NCI-H526 (cell line): ENCODE data around the gene FAM110A.
"Not testable (repeated sequence)": the region's sequence is repeated elsewhere in the genome, so short reads cannot be mapped to it uniquely, and the experiment has no call there.

Experiments
- DNase-seq, 2 experiments: peaks; one replicate each; lab custom pipeline; 2025; lab: John Stamatoyannopoulos, UW

Gene FAM110A

DNA sequence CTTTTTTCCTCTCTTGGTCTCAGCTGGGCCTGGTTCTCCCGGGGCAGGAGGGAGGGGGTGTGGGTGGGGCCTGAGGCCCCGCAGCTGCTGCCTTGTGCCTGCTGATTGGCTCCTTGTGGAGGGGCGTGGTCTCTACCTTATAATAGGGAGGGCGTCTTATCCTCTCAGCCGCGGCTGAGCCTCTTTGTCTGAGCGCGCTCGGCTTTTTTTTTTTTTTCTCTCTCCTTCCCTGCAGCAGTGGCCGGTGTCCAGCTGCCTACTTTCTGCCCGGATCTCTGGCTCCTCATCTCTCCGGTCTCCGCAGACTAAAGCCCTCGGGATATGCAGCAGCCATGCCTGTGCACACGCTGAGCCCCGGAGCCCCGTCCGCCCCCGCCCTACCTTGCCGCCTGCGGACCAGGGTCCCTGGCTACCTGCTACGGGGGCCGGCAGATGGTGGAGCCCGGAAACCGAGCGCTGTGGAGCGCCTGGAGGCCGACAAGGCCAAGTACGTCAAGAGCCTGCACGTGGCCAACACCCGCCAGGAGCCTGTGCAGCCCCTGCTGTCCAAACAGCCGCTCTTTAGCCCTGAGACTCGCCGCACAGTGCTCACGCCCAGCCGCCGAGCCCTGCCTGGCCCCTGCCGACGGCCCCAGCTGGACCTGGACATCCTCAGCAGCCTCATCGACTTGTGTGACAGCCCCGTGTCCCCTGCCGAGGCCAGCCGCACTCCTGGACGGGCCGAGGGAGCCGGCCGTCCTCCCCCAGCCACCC lies 11.1 kb downstream of the FAM110A start:
- peak; percentile 95 to 99 for DNase-seq

DNA sequence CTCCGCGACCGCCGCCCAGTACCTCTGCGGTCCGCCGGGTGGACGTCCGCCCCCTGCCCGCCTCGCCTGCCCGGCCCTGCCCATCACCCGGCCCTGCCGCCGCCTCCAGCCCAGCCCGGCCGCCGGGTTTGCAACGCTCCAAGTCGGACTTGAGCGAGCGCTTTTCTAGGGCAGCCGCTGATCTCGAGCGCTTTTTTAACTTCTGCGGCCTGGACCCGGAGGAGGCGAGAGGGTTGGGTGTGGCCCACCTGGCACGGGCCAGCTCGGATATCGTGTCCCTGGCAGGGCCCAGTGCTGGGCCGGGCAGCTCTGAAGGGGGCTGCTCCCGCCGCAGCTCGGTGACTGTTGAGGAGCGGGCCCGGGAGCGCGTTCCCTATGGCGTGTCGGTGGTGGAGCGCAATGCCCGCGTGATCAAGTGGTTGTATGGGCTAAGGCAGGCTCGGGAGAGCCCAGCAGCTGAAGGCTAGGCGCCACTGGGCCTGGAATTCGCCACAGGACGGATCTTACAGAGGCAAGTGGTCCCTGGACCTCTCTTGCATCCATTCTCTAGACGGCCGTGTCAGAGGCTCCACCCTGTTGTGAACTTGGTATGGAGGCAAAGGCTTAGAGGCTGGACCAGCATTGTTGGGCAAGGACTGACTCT lies 11.8 kb downstream of the FAM110A start:
- DNase-seq: peak in 1 of 2 experiments; percentile 36

DNA sequence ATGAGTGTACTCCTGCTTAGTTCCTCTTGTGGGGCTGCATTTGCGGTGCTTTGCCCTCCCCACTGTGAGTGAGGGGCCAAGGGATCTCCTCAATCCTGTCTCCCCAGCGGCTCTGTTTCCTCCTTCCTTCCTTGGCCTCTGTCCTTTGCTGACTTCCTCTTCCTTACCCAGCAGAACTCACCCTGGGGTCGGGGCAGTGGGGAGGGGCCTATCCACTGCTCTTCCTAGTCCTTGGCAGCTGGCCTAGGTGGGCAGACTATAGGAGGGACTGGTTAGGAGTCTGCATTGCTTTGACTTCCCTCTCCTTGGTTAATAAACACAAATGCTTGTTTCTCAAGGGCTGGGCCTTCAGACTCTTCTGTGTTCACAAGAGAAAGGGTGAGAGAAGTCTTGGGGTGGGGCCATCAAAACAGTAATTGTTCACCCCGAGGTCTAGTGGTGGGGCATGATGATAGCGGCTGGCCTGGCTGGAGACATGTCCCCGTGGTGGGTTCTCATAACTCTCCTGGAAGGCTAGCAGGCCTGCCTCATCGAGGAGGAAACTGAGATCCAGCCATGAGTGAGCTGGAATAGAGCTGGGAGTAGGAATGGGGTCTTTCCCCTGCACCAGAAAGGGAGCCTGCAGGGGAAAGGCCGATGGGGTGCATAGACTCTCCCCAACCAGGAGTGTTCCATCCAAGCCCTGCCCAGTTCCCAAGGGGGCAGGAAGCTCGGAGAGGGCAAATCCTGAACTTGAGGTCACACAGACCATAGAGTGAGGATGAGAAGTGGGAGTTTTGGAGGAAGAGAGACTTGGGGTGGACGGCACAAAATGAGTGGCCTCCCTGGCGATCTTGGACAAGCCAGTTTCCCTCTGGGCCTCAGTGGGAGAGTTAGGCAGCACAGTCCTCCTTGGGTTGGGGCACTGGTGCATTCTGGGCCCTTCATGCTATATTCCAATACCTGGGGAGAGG lies 12.7 kb downstream of the FAM110A start:
- DNase-seq: no peak

DNA sequence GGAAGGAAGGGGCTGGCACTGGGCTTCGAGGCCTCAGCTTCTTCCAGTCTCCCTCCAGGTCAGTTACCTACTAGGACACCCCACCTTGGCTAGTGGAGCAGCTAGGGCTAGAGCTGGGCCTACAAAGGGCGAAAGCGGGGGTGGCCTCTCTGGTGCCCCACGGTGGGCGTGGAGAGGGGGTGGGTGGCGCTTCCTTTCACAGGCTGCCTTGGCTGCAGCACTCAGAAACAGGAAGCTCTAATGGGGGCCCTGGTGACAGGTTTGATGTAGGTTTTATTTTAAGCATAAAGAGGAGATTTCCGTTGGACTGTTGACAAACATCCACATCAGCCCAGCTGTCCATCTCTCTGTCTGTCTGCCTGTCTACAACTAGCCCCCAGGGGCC lies 13.4 kb downstream of the FAM110A start:
- no peak for DNase-seq

DNA sequence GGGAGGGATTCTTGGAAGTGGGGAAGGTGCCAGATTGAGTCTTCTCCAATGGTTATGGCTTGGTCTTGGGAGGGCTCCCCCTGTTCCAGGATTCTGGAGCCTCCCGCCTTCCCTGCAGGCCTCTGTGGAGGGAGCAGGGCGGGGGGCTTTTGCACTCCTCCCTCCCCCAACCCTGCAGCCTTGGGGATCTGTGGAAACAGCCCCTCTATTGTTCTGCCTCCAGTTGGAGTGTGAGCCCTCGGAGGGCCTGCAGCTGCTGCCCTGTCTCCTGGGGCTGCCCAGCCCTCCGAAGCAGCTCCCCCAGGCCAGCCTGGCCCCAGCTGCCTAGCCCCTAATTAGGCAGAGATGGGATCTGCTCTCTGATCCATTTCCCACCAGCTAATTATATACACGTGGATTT lies 14.7 kb downstream of the FAM110A start:
- DNase-seq: peak in 1 of 2 experiments; percentile 51

DNA sequence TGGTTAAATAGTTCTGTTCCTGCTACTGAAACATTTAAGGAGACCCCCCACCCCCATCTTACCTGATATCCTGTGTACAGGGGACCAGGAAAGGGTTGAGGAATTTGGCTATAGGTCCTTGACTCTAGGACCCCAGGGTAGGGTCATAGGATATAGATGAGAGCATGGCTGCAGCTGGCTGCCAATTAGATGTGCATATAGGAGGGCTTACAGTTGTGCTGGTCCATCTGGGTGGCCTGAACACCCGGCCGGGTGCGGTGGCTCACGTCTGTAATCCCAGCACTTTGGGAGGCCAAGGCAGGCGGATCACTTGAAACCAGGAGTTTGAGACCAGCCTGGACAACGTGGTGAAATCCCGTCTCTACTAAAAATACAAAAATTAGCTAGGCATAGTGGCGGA lies 15.2 kb downstream of the FAM110A start:
- not testable (repeated sequence) for DNase-seq

DNA sequence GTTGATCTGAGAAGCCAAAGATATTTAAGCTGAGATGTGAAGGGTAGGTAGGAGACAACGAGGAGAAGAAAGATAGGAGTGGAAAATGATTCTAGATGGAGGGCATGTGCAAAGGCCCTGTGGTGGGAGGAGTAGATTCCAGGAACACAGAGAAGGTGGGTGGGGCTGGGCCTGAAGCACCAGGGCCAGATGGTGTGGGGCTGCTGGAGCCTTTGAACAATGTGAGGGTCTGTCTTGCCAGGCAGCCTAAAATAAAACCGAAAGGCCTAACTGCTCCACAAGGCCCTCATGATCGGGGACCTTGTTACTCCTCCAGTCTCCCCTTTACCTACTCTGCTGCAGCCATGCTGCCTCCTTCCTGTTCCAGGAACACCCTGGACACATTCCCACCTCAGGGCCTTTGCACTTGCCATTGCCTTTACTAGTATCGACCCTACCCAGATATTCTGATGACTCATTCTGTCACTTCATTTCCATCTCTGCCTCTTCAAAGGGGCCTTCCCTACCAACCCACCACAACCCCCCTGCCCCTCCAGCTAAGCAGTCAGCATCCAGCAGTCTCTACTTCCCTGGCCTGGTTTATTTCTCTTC lies 20.0 kb downstream of the FAM110A start:
- no peak for DNase-seq

DNA sequence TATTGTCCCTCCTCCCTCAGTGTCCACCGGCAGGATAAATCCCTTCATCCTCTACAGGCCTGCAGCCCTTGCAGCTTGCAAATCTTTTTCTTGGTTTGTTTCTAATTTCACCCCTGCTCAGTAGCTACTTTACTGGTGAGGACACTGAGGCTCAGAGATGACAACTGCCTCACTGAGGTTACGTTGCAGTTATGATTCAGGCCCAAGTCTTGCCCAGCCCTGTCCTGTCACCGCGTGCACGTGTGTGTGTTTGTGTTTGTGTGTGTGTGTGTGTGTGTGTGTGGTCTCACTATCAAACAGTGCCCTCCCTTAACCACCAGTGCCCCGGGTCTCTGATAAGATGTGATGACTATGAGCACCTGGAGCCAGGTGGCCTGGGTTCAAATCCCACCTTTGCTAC lies 21.1 kb downstream of the FAM110A start:
- no peak for DNase-seq

DNA sequence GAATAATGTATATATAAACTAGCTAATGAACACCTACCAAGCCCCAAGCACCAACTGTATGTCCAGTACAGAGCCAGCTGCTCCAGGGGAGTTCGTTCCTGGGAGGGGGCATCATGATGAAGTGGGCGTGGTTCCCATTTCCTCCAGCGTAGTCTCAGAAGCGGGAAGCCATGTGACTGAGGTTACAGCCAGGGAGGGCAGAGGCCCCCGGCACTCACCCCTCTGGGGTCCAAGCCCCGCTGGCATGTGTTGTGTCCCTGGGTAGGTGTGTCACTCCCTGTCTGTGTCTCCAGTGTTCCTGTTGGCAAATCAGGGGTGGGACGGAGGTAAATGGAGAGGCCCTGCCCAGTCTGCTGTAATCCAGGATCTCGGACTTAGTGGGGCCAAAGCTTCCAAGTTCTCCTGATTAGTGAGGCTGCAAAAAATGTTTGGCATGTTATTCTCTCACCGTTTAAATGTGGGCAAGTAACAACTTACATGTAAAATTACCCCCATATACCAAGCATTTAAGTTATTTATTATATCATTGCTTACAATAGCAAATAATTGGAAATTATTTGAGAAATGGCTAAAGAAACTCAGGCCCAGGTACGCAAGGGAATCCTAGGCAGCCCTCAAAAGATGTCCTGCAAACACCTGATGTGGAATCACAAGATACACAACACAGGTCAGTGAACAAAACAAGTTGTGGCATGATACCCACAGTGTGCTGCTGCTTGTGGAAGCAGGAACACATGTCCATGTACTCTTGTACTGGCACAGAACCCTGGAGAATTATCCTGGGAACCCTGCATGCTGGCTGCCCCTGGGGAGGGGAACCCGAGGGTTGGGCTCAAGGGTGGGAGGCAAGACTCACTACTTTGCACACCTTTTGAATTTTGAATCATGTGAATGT lies 22.2 kb downstream of the FAM110A start:
- no peak for DNase-seq

DNA sequence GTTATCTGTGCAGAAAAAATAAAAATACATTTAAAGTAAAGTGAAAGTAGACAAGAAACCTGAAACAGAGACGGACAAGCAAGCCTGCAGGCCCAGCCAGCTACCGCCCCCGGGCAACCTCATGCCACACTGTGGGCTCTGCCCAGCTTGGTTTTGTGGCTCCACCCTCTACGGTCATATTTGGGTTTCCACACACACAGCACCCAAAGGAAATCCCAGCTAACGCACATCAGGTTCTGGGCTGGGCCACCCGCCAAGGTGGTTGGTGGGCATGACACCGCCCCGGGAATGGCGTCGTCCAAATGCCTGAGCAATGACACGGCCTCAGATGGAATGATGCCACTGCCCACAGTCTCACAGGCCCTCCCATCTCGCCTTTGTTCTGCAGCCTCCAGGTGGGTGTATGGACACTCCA lies 22.9 kb downstream of the FAM110A start:
- DNase-seq: no peak

DNA sequence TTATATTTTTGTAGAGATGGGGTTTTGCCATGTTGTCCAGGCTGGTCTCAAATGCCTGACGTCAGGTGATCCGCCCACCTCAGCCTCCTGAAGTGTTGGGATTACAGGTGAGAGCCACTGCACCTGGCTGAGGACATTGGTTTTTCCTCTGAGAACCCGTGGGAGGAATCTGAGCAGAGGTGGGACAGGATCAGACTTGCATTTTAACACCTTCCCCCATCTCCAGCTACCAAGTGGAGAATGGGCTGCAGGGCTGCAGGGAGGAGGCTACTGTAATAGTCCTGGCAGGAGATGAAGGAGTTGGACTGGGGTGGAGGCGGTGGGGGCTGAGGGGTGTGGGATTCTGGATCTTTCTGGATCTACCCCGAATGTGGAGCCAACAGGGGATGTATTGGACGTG lies 24.5 kb downstream of the FAM110A start:
- no peak for DNase-seq

DNA sequence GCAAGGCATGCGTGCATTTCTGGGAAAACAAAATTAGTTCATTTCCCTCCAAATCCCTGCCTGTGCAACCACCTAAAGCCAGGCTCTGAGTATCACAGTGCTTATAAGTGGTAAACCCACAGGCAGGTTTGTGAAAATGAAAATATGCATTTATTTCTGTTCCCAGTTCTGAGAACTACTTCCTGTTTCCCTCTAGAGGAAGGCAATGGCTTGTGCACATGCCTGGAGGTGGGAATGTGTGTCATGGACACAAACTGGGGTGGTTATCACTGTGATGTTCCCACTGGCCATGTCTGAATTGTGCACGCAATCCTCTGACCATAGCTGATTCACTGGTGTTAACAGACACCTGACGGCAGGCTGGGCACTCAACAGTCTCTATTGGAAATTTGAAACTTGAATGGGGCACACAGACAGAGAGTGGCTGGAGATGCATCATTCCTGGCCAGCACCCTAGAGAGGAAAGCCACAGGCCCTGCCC lies 26.3 kb downstream of the FAM110A start:
- DNase-seq: no peak

DNA sequence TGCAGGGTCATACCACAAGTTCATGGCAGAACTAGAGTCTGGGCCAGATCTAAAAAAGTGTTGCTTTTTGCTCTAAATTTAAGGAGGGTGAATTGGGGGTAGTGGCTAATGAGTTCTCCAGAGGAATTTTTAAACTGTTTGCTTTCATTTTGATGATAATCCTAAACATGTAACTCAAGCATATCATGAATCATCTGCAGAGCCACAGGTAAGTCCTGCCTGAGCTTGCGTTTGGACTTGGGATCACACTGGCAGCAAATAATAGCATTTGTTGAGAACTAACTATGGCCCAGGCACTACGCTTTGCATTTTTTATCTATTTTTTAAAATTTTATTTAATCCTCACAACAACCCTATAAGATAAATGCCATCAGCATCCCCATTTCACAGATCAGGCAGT lies 27.4 kb downstream of the FAM110A start:
- DNase-seq: no peak

DNA sequence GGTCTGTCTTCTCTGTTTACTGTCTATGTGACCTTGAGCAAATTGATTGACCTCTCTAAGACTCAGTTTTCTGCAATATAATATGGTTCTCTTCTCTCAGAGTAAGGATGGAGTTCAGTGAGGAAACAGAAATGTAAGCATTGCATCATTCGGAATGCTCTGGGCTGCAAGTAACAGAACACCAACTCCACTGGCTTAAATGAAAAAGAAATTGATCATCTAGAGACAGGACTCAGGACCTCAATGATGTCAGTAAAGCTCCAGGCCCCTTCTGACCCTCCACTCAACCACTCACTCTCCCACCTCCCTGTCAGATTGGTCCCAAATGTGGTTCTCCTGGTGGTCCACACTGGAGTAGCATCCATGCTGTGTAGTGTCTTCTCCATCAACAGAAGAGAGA lies 31.9 kb downstream of the FAM110A start:
- DNase-seq: no peak

DNA sequence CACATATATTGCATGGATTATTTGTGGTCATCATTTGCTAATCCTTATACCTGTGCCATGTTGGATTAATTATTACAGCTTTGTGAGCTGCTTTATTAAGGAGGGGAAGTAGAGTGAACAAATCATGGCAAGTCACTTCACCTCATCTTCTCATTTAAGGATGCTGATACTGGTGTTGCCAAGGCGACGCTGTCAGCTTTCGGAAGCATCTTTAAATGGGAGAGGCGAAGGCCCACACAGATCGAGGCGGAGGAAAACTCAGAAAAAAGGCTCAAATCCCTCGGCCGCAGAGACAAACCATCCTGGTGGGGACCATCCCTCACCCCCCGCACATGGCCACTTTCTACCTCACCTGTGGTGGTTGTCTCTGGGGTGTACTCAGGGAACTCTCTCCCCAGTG lies 34.8 kb downstream of the FAM110A start:
- no peak for DNase-seq

DNA sequence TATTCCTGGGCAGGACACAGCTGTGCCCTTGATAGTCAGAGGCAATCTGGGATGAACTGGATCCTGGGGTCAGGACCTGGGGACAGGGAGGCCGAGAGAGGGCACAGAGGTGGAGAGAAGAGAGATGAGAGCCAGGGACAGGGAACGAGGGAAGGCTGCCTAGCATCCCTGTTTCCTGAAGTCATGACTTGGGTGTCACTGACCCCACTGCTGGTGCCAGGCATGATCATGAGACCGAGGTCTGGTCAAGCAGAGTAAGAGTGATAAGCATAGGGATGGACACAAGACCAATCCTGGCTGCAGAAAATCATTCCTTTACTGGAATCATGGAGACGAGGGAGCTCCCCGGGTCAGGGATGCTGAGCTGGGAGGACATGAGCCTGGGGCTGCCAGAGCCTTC lies 36.1 kb downstream of the FAM110A start:
- DNase-seq: no peak

DNA sequence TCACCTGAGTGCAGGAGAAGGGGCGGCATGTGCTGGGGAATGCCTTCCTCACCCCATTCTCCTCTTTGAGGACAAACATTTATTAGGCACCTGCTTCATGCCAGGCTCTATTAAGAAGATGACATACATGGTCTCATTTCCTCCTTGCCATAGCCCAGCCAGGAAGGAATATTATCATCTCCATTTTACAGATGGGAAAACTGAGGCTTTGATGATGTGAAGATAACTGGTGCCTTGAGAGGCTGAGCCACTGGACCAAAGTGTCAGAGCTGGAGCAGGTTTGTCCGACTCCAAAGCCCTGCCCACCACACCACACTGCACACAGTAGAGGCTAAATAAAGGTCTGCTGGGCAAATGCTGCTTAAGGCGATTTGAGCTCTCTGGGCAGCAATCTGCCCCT lies 37.2 kb downstream of the FAM110A start:
- no peak for DNase-seq

DNA sequence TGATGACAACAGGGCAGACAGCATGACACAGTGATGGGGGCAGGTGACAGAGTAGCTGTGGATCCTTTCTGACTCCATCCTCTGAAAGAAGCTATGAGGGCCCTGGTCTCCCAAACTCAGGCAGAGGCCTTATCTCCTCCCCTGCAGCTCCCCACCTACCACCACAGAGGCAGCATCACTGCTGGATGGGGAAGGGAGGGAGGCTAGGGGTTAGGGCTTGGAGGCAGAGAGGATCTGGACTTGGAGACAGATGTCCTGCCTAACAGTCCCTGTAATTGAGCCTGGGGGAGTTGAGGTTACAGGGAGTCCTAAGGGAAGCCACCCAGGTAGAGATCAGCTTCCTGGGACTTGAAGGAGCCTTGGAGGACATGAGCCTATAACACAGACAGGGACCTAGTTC lies 37.9 kb downstream of the FAM110A start:
- no peak for DNase-seq

DNA sequence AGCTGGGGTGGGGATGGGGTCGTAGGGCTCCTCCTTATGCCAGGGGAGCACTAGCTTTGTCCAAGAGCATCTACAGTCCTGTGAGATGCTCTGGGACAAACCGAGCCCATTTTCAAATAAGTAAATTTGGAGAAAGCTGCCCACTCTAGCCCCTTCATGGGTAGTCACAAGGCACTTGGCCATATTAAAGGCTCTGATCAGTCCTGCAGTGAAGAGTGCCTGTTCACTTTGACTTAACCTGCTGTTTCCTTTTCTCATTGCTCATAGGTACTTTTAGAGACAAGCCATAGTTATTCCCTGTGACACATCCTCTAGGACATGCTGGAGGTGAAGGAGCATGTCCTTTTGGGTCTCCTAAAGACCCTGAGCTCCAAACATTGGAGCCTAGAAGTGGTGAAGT lies 38.4 kb downstream of the FAM110A start:
- no peak for DNase-seq

DNA sequence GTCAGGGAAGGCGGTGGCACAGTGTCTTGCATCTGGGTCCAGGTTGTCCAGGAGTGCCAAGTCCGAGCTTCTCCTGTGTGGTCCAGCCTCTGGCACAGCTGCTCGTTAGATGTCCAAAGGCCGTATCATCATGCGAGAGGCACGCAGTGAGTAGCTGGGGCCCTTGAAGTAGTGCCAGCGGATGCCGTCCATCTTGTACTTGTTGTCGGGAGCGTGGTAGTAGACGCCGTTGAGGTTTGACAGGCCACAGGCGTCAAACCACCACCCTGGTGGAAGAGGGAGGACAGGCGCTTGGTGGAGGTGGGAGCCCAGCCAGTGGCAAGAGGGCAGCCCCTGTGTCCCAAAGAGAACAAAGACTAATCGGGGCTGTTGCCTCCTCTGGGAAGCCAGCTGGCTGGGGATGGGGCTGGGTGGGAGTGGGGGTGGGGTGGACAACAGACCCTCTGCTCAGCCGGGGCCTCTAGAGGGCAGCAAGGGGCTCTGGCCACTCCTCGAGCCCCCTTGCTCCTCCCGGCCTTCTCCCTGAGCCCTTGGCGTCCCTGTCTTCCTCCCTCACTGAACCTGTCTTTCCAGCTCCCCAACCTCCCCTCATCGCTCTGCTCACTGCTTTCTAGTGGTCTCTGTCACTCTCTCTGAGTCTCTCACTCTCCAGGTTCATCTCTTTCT lies 39.5 kb downstream of the FAM110A start:
- peak in 1 of 2 experiments; percentile 24 for DNase-seq
